HG02870 (cell line): Measurements from ENCODE around the gene DNAJC12.
"Not testable (repeated sequence)": the region's sequence is repeated elsewhere in the genome, so short reads cannot be mapped to it uniquely, and the experiment has no call there.

Source experiments
- ATAC-seq: cut with Tn5 transposase; IDR thresholded peaks from one replicate; pipeline ENCODE4 v1.9.1; 2021; ENCODE audit warnings: mild to moderate bottlenecking, moderate library complexity; ENCODE audit not compliant: unreplicated experiment

DNAJC12 gene

GRCh38 chr10:67837541-67838314 is at the start of gene DNAJC12:
TSS of gene DNAJC12 (minus strand) at chr10:67838188. CDS start at chr10:67838011, 177 bp downstream.
- peak; percentile 90 for ATAC-seq

- ATAC-seq: peak; percentile 56
Observed at GRCh38 chr10:67884842-67885670, 47.1 kb upstream of the DNAJC12 start.

- peak; percentile 84 for ATAC-seq
Observed at GRCh38 chr10:67884313-67884841, 46.4 kb upstream of the DNAJC12 start, which contains the start of gene SIRT1. TSS of gene SIRT1 (plus strand) at chr10:67884656. CDS start at chr10:67884722, 66 bp downstream.

GRCh38 chr10:67883710-67884312 is 45.8 kb upstream of the DNAJC12 start:
- ATAC-seq: no peak

- ATAC-seq: no peak
Observed at GRCh38 chr10:67878133-67878532, 40.1 kb upstream of the DNAJC12 start.

- ATAC-seq: not testable (repeated sequence)
Observed at GRCh38 chr10:67877421-67877820, 39.4 kb upstream of the DNAJC12 start.

- ATAC-seq: no peak
Observed at GRCh38 chr10:67875340-67876238, 37.6 kb upstream of the DNAJC12 start.

GRCh38 chr10:67869996-67870395 is 32.0 kb upstream of the DNAJC12 start:
- no peak for ATAC-seq

GRCh38 chr10:67868132-67868531 is 30.1 kb upstream of the DNAJC12 start:
- no peak for ATAC-seq

GRCh38 chr10:67864607-67865371 is 26.8 kb upstream of the DNAJC12 start:
- no peak for ATAC-seq

- ATAC-seq: no peak
Observed at GRCh38 chr10:67863094-67863493, 25.1 kb upstream of the DNAJC12 start.

GRCh38 chr10:67861750-67862432 is 23.9 kb upstream of the DNAJC12 start:
- no peak for ATAC-seq

GRCh38 chr10:67858971-67859370 is 21.0 kb upstream of the DNAJC12 start:
- ATAC-seq: no peak

GRCh38 chr10:67853512-67853911 is 15.5 kb upstream of the DNAJC12 start:
- no peak for ATAC-seq

GRCh38 chr10:67852761-67853160 is 14.8 kb upstream of the DNAJC12 start:
- ATAC-seq: no peak

- ATAC-seq: no peak
Observed at GRCh38 chr10:67851186-67851585, 13.2 kb upstream of the DNAJC12 start.

- ATAC-seq: peak; percentile 96
Observed at GRCh38 chr10:67849331-67850011, 11.5 kb upstream of the DNAJC12 start.

- no peak for ATAC-seq
Observed at GRCh38 chr10:67843284-67843683, 5.3 kb upstream of the DNAJC12 start.
